Sigmoid colon (tissue), 7 donors: ENCODE data around the gene ACTR3. TPM values are rescaled to one million over a fixed set of nuclear protein-coding genes. Genes with fewer than 3 reads are reported as not detected.

Experiments
- DNase-seq: peaks from one replicate; pipeline ENCODE4 v3.0.0-alpha.2; 2019
- H3K27ac ChIP-seq, 4 donors: fragments of 200-600 bp; sonication (generic); one replicate each; pipeline ENCODE4 v1.5.1; 2016 to 2019; ENCODE audit warnings: mild to moderate bottlenecking in 1 of 4
- H3K27me3 ChIP-seq, 3 donors: fragments of 200-600 bp; sonication (generic); one replicate each; pipeline ENCODE4 v1.5.1; 2019; ENCODE audit warnings: mild to moderate bottlenecking in 1 of 3
- H3K36me3 ChIP-seq, 4 donors: fragments of 200-600 bp; sonication (generic); one replicate each; pipeline ENCODE4 v1.5.1; 2016 to 2019
- H3K4me1 ChIP-seq, 4 donors: fragments of 200-600 bp; sonication (generic); one replicate each; pipeline ENCODE4 v1.5.1; 2017 to 2019
- H3K4me3 ChIP-seq, 4 donors: fragments of 200-600 bp; sonication (generic); one replicate each; pipeline ENCODE4 v1.5.1; 2017 to 2019; ENCODE audit warnings: mild to moderate bottlenecking in 2 of 4, moderate library complexity in 1 of 4
- H3K9me3 ChIP-seq, 4 donors: fragments of 200-600 bp in 3 of 4; sonication (generic) in 3 of 4; one replicate each; pipeline versions ENCODE4 v1.5.1 to v1.6.1; 2013 to 2019
- EP300 ChIP-seq, 4 donors: sonication (generic); formaldehyde crosslinking; IDR thresholded peaks; one replicate each; pipeline ENCODE4 v1.6.1; 2017; ENCODE audit warnings: antibody characterized with exemption in 4 of 4
- POLR2A ChIP-seq, 2 donors: fragments of 450-650 bp; IDR thresholded peaks; one replicate each; pipeline ENCODE4 v1.6.1; 2016; ENCODE audit warnings: antibody characterized with exemption in 2 of 2, mild to moderate bottlenecking in 2 of 2, moderate library complexity in 2 of 2
- POLR2AphosphoS5 ChIP-seq, 4 donors: sonication (generic); formaldehyde crosslinking; IDR thresholded peaks; one replicate each; pipeline ENCODE4 v1.6.1; 2017; ENCODE audit warnings: antibody characterized with exemption in 4 of 4
- WGBS, 2 donors: extraction: QIAGEN DNeasy Blood & Tissue Kit; methylation state at CpG; one replicate each; pipeline ENCODE4 v1.1.7; 2013; 5-methylcytosine and 5-hydroxymethylcytosine counted together
- intact Hi-C: fragments of 100-400 bp; cut with DNase I; formaldehyde crosslinking; loops from one replicate; pipeline ENCODE4 v1.15.1; 2023
- polyA plus RNA-seq, 3 donors: library from polyadenylated mRNA; stranded (reverse); fragments of 200-250 nt; gene quantifications; one replicate each; pipeline ENCODE4 v1.2.3, GENCODE V29; 2013
- total RNA-seq, 4 donors: library from RNA; depleted of rRNA; stranded (reverse); fragments of >200 nt; gene quantifications; one replicate each; pipeline ENCODE4 v1.1.0, GENCODE V29; 2016
- TF ChIP-seq, protein P1 (sequence below), 4 experiments: fragments of 450-650 bp in 3 of 4; fragments of 200-600 bp in 1 of 4; IDR thresholded peaks; one replicate each; pipeline ENCODE4 v1.5.1; 2016 to 2019; ENCODE audit warnings: antibody characterized with exemption in 4 of 4, mild to moderate bottlenecking in 3 of 4, moderate library complexity in 2 of 4
- donor health status: healthy with polysubstance abuse.
- donor health status: Bipolar disorder and iron deficiency.
- donor health status: healthy.

Gene ACTR3
- total and polyA plus RNA-seq, 7 donors = 108 to 178 (median 147) TPM

DNA sequence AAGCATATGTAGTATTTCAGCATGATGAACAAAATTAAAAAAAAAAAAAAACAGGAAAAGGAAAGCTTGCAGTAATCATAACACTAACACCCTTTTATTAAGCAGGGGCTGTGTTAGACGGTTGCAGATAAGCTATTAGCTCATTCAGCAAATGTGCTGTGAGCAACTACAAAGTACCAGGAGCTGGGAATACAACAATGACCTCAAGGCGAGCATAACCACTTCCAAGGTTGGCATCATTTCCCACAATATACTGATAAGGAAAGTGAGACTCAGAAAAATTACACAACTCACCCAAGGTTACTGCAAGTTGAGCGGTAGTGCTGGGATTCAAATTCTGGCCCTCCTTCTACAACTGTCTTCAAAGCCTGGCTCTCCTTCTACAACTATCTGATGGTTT is 38.2 kb upstream of the ACTR3 start:
- intact Hi-C loops = no loop called here
- no peak for DNase-seq
- TF ChIP-seq EP300 (IDR thresholded peaks at IDR 0.05) = no peak
- TF ChIP-seq POLR2AphosphoS5 (IDR thresholded peaks at IDR 0.05) = no peak
- TF ChIP-seq POLR2A (IDR thresholded peaks at IDR 0.05) = no peak
- TF ChIP-seq, protein P1, sequence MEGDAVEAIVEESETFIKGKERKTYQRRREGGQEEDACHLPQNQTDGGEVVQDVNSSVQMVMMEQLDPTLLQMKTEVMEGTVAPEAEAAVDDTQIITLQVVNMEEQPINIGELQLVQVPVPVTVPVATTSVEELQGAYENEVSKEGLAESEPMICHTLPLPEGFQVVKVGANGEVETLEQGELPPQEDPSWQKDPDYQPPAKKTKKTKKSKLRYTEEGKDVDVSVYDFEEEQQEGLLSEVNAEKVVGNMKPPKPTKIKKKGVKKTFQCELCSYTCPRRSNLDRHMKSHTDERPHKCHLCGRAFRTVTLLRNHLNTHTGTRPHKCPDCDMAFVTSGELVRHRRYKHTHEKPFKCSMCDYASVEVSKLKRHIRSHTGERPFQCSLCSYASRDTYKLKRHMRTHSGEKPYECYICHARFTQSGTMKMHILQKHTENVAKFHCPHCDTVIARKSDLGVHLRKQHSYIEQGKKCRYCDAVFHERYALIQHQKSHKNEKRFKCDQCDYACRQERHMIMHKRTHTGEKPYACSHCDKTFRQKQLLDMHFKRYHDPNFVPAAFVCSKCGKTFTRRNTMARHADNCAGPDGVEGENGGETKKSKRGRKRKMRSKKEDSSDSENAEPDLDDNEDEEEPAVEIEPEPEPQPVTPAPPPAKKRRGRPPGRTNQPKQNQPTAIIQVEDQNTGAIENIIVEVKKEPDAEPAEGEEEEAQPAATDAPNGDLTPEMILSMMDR (IDR thresholded peaks at IDR 0.05) = no peak
- no peaks in the 10 kb centered on the region for H3K27me3 ChIP-seq
- H3K9me3 ChIP-seq = no peaks in the 10 kb centered on the region
- H3K4me1 ChIP-seq = no peaks in the 10 kb centered on the region
- no peak overlapping the region for H3K4me3 ChIP-seq
- H3K27ac ChIP-seq = no peak overlapping the region
- no peaks in the 10 kb centered on the region for H3K36me3 ChIP-seq
- 44 to 64% methylated on average over 3 of the region's 3 CpGs for WGBS, 2 donors

DNA sequence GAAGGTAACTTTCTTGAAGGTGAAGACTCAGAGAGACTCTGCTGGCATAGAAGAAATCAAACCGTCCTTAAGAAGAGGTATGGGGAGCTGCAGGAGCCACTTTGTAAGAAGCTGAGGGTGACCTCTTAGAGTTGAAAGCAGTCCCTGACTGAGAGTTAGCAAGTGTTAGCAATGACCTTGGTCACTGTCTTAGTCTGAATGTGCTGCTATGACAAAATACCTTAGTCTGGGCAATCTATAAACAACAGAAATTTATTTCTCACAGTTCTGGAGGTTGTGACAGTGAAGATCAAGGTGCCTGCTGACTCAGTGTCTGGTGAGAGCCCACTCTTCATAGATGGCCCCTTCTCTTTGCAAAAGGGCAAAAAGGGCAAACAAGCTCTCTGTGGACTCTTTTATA is 35.7 kb upstream of the ACTR3 start:
- DNase-seq = no peak
- H3K27ac ChIP-seq = no peak overlapping the region
- no peak for TF ChIP-seq EP300 (IDR thresholded peaks at IDR 0.05)
- no peak for TF ChIP-seq POLR2A (IDR thresholded peaks at IDR 0.05)
- H3K9me3 ChIP-seq = no peaks in the 10 kb centered on the region
- no peak overlapping the region for H3K4me3 ChIP-seq
- no peaks in the 10 kb centered on the region for H3K27me3 ChIP-seq
- H3K4me1 ChIP-seq = no peaks in the 10 kb centered on the region
- WGBS, 2 donors = 97 to 99% methylated on average over 1 of the region's 1 CpG
- no peaks in the 10 kb centered on the region for H3K36me3 ChIP-seq
- intact Hi-C loops = no loop called here

DNA sequence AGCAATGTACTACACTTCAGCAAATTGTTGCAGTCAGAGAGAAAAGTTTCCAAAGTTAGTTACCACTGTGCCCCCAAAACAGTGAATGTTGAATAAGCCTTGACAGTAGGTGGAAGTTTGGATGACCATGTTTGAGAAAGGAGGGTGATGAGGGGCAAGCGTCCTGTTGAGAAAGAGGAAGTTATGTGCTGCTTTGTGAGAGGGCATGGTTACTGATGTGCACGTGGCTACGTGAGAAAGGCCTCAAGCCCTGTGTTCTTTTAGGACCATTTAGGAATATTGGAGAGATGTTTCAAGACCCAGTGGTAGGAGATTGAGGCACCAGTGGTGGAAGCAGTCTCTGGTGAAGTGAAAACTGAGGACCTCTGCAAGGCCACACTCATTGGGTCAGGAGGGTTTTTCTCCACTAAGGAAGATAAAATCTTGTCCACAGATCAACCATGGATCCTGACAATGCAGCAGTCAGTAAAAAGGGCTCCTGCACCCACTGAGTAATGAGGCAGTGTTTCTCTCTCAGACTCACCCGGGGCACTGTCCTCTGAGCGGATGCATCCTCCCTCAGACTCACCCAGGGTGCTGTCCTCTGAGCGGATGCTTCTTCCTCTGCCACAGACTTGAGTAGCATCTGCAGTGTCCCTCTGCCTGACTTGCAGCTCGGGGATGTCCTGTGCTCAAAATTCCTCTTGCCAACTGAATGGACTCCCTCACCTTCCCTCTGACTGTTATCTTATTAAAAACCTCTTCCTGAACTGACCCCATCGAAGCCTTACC is 34.7 kb upstream of the ACTR3 start:
- TF ChIP-seq POLR2AphosphoS5 (IDR thresholded peaks at IDR 0.05) (no peak), EP300 (IDR thresholded peaks at IDR 0.05) (no peak), POLR2A (IDR thresholded peaks at IDR 0.05) (no peak)
- TF ChIP-seq, protein P1 (IDR thresholded peaks at IDR 0.05) = no peak
- no peaks in the 10 kb centered on the region for H3K9me3 ChIP-seq
- no peaks in the 10 kb centered on the region for H3K27me3 ChIP-seq
- no peak for DNase-seq
- H3K27ac ChIP-seq = no peak overlapping the region
- H3K36me3 ChIP-seq = no peaks in the 10 kb centered on the region
- no peaks in the 10 kb centered on the region for H3K4me1 ChIP-seq
- H3K4me3 ChIP-seq = no peak overlapping the region
- WGBS, 2 donors = 73 to 85% methylated on average over 8 of the region's 8 CpGs
- intact Hi-C loops = no loop called here

DNA sequence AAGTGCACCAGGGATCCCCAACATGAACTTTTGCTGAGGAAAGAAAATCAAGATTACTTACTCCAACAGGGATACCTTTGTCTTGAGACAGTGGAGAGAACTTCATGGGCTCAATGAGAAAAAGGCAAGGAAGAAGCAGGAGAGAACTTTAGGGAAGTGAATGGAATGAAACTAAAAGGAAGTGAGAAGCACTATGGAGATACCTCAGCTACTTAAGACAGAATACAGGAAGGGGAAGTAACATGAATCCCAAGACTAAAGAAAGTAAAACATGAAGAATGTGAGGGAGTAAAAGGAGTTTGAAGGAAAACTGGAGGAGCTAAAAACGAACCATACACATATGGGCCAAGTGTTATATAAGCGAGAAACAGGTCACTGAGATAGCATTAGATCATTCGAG is 32.4 kb upstream of the ACTR3 start:
- no peaks in the 10 kb centered on the region for H3K9me3 ChIP-seq
- no peaks in the 10 kb centered on the region for H3K36me3 ChIP-seq
- H3K4me1 ChIP-seq = no peaks in the 10 kb centered on the region
- 67 to 77% methylated on average over 3 of the region's 3 CpGs for WGBS, 2 donors
- DNase-seq = no peak
- H3K27me3 ChIP-seq = no peaks in the 10 kb centered on the region
- no peak overlapping the region for H3K27ac ChIP-seq
- no peak overlapping the region for H3K4me3 ChIP-seq
- TF ChIP-seq EP300 (IDR thresholded peaks at IDR 0.05) = no peak
- TF ChIP-seq POLR2A (IDR thresholded peaks at IDR 0.05) = no peak
- TF ChIP-seq POLR2AphosphoS5 (IDR thresholded peaks at IDR 0.05) = no peak
- TF ChIP-seq, protein P1 (IDR thresholded peaks at IDR 0.05) = no peak
- intact Hi-C loops = no loop called here

DNA sequence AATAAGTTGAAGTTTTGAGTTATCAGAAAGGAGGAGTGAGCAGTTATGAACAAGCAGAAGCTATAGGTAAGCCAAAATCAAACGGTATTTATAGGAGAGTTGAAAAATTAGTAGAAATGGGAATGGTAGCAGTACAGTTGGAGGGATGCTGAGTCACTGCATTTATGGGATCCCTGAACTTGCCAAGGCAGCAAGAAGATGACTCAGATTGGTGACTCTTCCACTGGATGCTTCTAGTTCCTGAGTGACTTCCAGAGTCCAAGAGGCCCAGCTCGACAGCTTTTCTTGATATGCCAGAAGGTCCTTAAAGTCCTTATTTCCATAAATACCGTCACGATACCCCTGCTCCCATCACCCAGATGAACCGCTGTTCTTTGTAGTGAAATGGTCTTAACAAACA is 31.1 kb upstream of the ACTR3 start:
- H3K36me3 ChIP-seq = no peaks in the 10 kb centered on the region
- no peaks in the 10 kb centered on the region for H3K9me3 ChIP-seq
- H3K4me3 ChIP-seq = no peak overlapping the region
- no peaks in the 10 kb centered on the region for H3K27me3 ChIP-seq
- intact Hi-C loops = no loop called here
- WGBS, 2 donors = 91 to 93% methylated on average over 5 of the region's 5 CpGs
- no peaks in the 10 kb centered on the region for H3K4me1 ChIP-seq
- TF ChIP-seq POLR2AphosphoS5 (IDR thresholded peaks at IDR 0.05) (no peak), EP300 (IDR thresholded peaks at IDR 0.05) (no peak), POLR2A (IDR thresholded peaks at IDR 0.05) (no peak)
- TF ChIP-seq, protein P1 (IDR thresholded peaks at IDR 0.05) = no peak
- peak overlapping the region in 1 of 4 donors; percentile 9 for H3K27ac ChIP-seq
- no peak for DNase-seq
